Hepatocyte (in vitro differentiated cells): ENCODE results near the gene STIP1. TPM values are rescaled to one million over a fixed set of nuclear protein-coding genes. Genes with fewer than 3 reads are reported as not detected.

ENCODE experiments used
- DNase-seq: peaks from one replicate; pipeline ENCODE4 v3.0.0-alpha.2; 2016; ENCODE audit warnings: low spot score
- H2AFZ ChIP-seq: fragments of 200-600 bp; sonication (generic); 2 replicates; pipeline ENCODE4 v1.6.0; 2016; ENCODE audit warnings: antibody characterized with exemption, mild to moderate bottlenecking
- H3K27ac ChIP-seq: fragments of 200-600 bp; sonication (generic); 2 replicates; pipeline ENCODE4 v1.5.1; 2016; ENCODE audit warnings: mild to moderate bottlenecking
- H3K27me3 ChIP-seq: fragments of 200-600 bp; sonication (generic); 2 replicates; pipeline ENCODE4 v1.6.1; 2016
- H3K36me3 ChIP-seq: fragments of 200-600 bp; sonication (generic); replicated peaks from 2 replicates; pipeline ENCODE4 v1.5.1; 2016; ENCODE audit warnings: low read depth; ENCODE audit not compliant: insufficient read depth
- H3K4me1 ChIP-seq: fragments of 200-600 bp; sonication (generic); 2 replicates; pipeline ENCODE4 v1.5.1; 2016; ENCODE audit warnings: mild to moderate bottlenecking, moderate library complexity; ENCODE audit not compliant: insufficient read depth
- H3K4me2 ChIP-seq: fragments of 200-600 bp; sonication (generic); 2 replicates; pipeline ENCODE4 v1.6.0; 2016
- H3K4me3 ChIP-seq: fragments of 200-600 bp; sonication (generic); 2 replicates; pipeline ENCODE4 v1.5.1; 2016; ENCODE audit warnings: mild to moderate bottlenecking
- H3K79me2 ChIP-seq: fragments of 200-600 bp; sonication (generic); 2 replicates; pipeline ENCODE4 v1.6.0; 2017; ENCODE audit warnings: mild to moderate bottlenecking
- H3K9me2 ChIP-seq: fragments of 200-600 bp; sonication (generic); replicated peaks from 2 replicates; pipeline ENCODE4 v1.6.0; 2017; ENCODE audit warnings: mild to moderate bottlenecking; ENCODE audit not compliant: insufficient read depth
- H3K9me3 ChIP-seq: fragments of 200-600 bp; sonication (generic); 2 replicates; pipeline ENCODE4 v1.5.1; 2016; ENCODE audit warnings: low read depth, mild to moderate bottlenecking
- H4K20me1 ChIP-seq: fragments of 200-600 bp; sonication (generic); 2 replicates; pipeline ENCODE4 v1.6.0; 2016; ENCODE audit warnings: mild to moderate bottlenecking; ENCODE audit not compliant: insufficient read depth, poor library complexity, severe bottlenecking
- CTCF ChIP-seq: fragments of 200-600 bp; sonication (generic); IDR thresholded peaks from 2 replicates; pipeline ENCODE4 v1.5.1; 2016; ENCODE audit warnings: antibody characterized with exemption, mild to moderate bottlenecking; ENCODE audit not compliant: poor library complexity
- EZH2 ChIP-seq: fragments of 200-600 bp; sonication (generic); IDR thresholded peaks from 2 replicates; pipeline ENCODE4 v1.6.1; 2016; ENCODE audit warnings: antibody characterized with exemption, mild to moderate bottlenecking, borderline replicate concordance
- EZH2phosphoT487 ChIP-seq: fragments of 200-600 bp; sonication (generic); IDR thresholded peaks from one replicate; pipeline ENCODE4 v1.6.1; 2018; ENCODE audit warnings: antibody characterized with exemption, mild to moderate bottlenecking, low read depth, moderate library complexity; ENCODE audit not compliant: unreplicated experiment, severe bottlenecking
- WGBS: methylation state at CpG from one replicate; pipeline ENCODE4 v1.1.6; 2016; ENCODE audit warnings: low lambda C conversion rate; ENCODE audit errors: missing lambda C conversion rate; 5-methylcytosine and 5-hydroxymethylcytosine counted together
- polyA plus RNA-seq: library from polyadenylated mRNA; unstranded; fragments of >200 nt; fragmentation: Nextera tagmentation; extraction: Ambion mirVana; gene quantifications from 2 replicates; pipeline ENCODE4 v1.2.1, GENCODE V29; 2016
- total RNA-seq: library from RNA; depleted of rRNA; stranded (reverse); fragments of >200 nt; gene quantifications from 2 replicates; pipeline ENCODE4 v1.2.3, GENCODE V29; 2014

STIP1 gene
- total and polyA plus RNA-seq, 2 experiments from 2014 or later, result 113 to 131 TPM

GRCh38 chr11:64222651-64223000 is 36.7 kb downstream of the STIP1 start:
- no peaks in the 10 kb centered on the region for H3K27me3 ChIP-seq
- H3K9me2 ChIP-seq, result no peaks in the 10 kb centered on the region
- no peaks in the 10 kb centered on the region for H3K36me3 ChIP-seq
- no peak overlapping the region for H2AFZ ChIP-seq
- peaks cover 21% of the 10 kb centered on the region for H3K79me2 ChIP-seq
- WGBS, result 89% methylated on average over 9 of the region's 9 CpGs
- no peak for TF ChIP-seq CTCF
- TF ChIP-seq EZH2, result no peak
- TF ChIP-seq EZH2phosphoT487, result no peak
- H3K27ac ChIP-seq, result no peak overlapping the region
- no peak for DNase-seq
- H3K4me1 ChIP-seq, result peaks cover 18% of the 10 kb centered on the region
- H3K9me3 ChIP-seq, result no peaks in the 10 kb centered on the region
- no peaks in the 10 kb centered on the region for H4K20me1 ChIP-seq
- H3K4me2 ChIP-seq, result no peak overlapping the region
- no peak overlapping the region for H3K4me3 ChIP-seq

- H3K79me2 ChIP-seq, result peaks cover 24% of the 10 kb centered on the region
- H3K36me3 ChIP-seq, result no peaks in the 10 kb centered on the region
- 95% methylated on average over 24 of the region's 24 CpGs for WGBS
Observed at GRCh38 chr11:64223001-64223651, 37.2 kb downstream of the STIP1 start.

GRCh38 chr11:64224151-64224890 is 38.4 kb downstream of the STIP1 start:
- Histone ChIP-seq H3K4me3 (no peak overlapping the region), H2AFZ (no peak overlapping the region), H3K9me3 (no peaks in the 10 kb centered on the region), H3K9me2 (no peaks in the 10 kb centered on the region), H3K36me3 (no peaks in the 10 kb centered on the region), H3K27ac (no peak overlapping the region), H3K27me3 (no peaks in the 10 kb centered on the region), H4K20me1 (no peaks in the 10 kb centered on the region), H3K79me2 (peaks cover 25% of the 10 kb centered on the region), H3K4me1 (peaks cover 18% of the 10 kb centered on the region), H3K4me2 (peak overlapping the region; percentile 94)
- TF ChIP-seq CTCF, result no peak
- 92% methylated on average over 17 of the region's 17 CpGs for WGBS
- DNase-seq, result no peak

More at GRCh38 chr11:64223001-64223651, 37.2 kb downstream of the STIP1 start:
- Histone ChIP-seq H3K27ac (no peak overlapping the region), H2AFZ (no peak overlapping the region), H3K4me1 (peaks cover 18% of the 10 kb centered on the region), H3K4me2 (no peak overlapping the region), H3K9me3 (no peaks in the 10 kb centered on the region), H3K9me2 (no peaks in the 10 kb centered on the region), H4K20me1 (no peaks in the 10 kb centered on the region), H3K4me3 (no peak overlapping the region), H3K27me3 (no peaks in the 10 kb centered on the region)
- DNase-seq, result no peak
- TF ChIP-seq CTCF (no peak), EZH2 (no peak), EZH2phosphoT487 (no peak)
